ENCODE measurements around the gene SCAF1. TPM values are rescaled to one million over a fixed set of nuclear protein-coding genes. Genes with fewer than 3 reads are reported as not detected.

SCAF1 gene
- total and polyA plus RNA-seq, 2 experiments from 2014 or later: 19.7 to 53.7 TPM

GRCh38 chr19:49684251-49684982 lies 42.4 kb downstream of the SCAF1 start:
- TF ChIP-seq CREB1 (CRISPR knock-in tag; IDR thresholded peaks at IDR 0.05; ENCODE audit: low read depth) (no peak), CTCF (conservative IDR thresholded peaks at IDR 0.05; ENCODE audit: low read depth in 2 of 2) (peak; percentile 60 to 70)
- peaks cover 70% of the 10 kb centered on the region for H3K36me3 Mint-ChIP-seq (ENCODE audit: low read depth)
- H3K4me1 Mint-ChIP-seq: peaks cover 54% of the 10 kb centered on the region
- Histone ChIP-seq H3K27me3 (ENCODE audit: insufficient read depth) (no peaks in the 10 kb centered on the region), H3K4me3 (no peak overlapping the region), H3K36me3 (ENCODE audit: insufficient read depth) (peaks cover 44% of the 10 kb centered on the region), H3K9me2 (ENCODE audit: insufficient read depth) (no peaks in the 10 kb centered on the region), H3K4me2 (no peak overlapping the region), H3K4me1 (ENCODE audit: insufficient read depth) (peaks cover 34% of the 10 kb centered on the region), H4K20me1 (replicated peaks; ENCODE audit: insufficient read depth) (peaks cover 56% of the 10 kb centered on the region), H2AFZ (no peak overlapping the region), H3K79me2 (replicated peaks; ENCODE audit: insufficient read depth) (peaks cover 45% of the 10 kb centered on the region), H3F3A (replicated peaks; ENCODE audit: low read depth) (peaks cover 71% of the 10 kb centered on the region), H3K27ac (ENCODE audit: low read depth) (peak overlapping the region; percentile 72)
- no peaks in the 10 kb centered on the region for H3K9me3 Mint-ChIP-seq
- DNase-seq (ENCODE audit: low spot score) (peak; percentile 75), ATAC-seq (peak; percentile 59)
- no peak overlapping the region for H3K4me3 Mint-ChIP-seq
- H3K27ac Mint-ChIP-seq: no peak overlapping the region
- H3K27me3 Mint-ChIP-seq (ENCODE audit: insufficient read depth, low read depth, poor library complexity): peaks cover 36% of the 10 kb centered on the region

GRCh38 chr19:49684983-49685553 lies 43.1 kb downstream of the SCAF1 start:
- peaks cover 38% of the 10 kb centered on the region for H3K79me2 ChIP-seq (replicated peaks; ENCODE audit: insufficient read depth)
- peaks cover 28% of the 10 kb centered on the region for H3K4me1 ChIP-seq (ENCODE audit: insufficient read depth)
- peaks cover 55% of the 10 kb centered on the region for H4K20me1 ChIP-seq (replicated peaks; ENCODE audit: insufficient read depth)
- peaks cover 44% of the 10 kb centered on the region for H3K36me3 ChIP-seq (ENCODE audit: insufficient read depth)
- DNase-seq (ENCODE audit: low spot score) (no peak), ATAC-seq (no peak)
- Mint-ChIP-seq H3K27me3 (ENCODE audit: insufficient read depth, low read depth, poor library complexity) (peaks cover 38% of the 10 kb centered on the region), H3K4me3 (peak overlapping the region; percentile 26; the same call in 1 of the 3 replicates), H3K27ac (no peak overlapping the region), H3K9me3 (no peaks in the 10 kb centered on the region; the same call in 2 of the 3 replicates), H3K36me3 (ENCODE audit: low read depth) (peaks cover 70% of the 10 kb centered on the region), H3K4me1 (peaks cover 51% of the 10 kb centered on the region)
- peaks cover 72% of the 10 kb centered on the region for H3F3A ChIP-seq (replicated peaks; ENCODE audit: low read depth)
- no peaks in the 10 kb centered on the region for H3K9me2 ChIP-seq (ENCODE audit: insufficient read depth)
- H3K27ac ChIP-seq (ENCODE audit: low read depth): peak overlapping the region; percentile 72
- no peak overlapping the region for H3K4me2 ChIP-seq
- H3K4me3 ChIP-seq: no peak overlapping the region
- TF ChIP-seq REST (IDR thresholded peaks at IDR 0.05; ENCODE audit: unreplicated experiment) (no peak), NANOG (IDR thresholded peaks at IDR 0.05; ENCODE audit: borderline replicate concordance) (no peak)
- H2AFZ ChIP-seq: no peak overlapping the region
- no peaks in the 10 kb centered on the region for H3K27me3 ChIP-seq (ENCODE audit: insufficient read depth)

Data from GM23338 (cell line).